ENCODE data around the gene SLC13A3.

SLC13A3 gene

GRCh38 chr20:46683011-46683667, 31.9 kb upstream of the SLC13A3 start:
- H3K9me3 ChIP-seq (ENCODE audit: low read length): no peaks in the 10 kb centered on the region
- no peaks in the 10 kb centered on the region for H3K27me3 ChIP-seq (ENCODE audit: insufficient read depth, low read length)
- H4K20me1 ChIP-seq (ENCODE audit: insufficient read depth, low read length): no peaks in the 10 kb centered on the region
- no peak overlapping the region for H3K9ac ChIP-seq (ENCODE audit: low read length)
- H3K4me2 ChIP-seq (ENCODE audit: low read length): no peak overlapping the region
- H3K4me1 ChIP-seq (ENCODE audit: insufficient read depth, low read length, severe bottlenecking): peaks cover 29% of the 10 kb centered on the region
- H3K4me3 ChIP-seq (ENCODE audit: low read depth, low read length, poor library complexity, severe bottlenecking): no peak overlapping the region
- H3K27ac ChIP-seq (ENCODE audit: low read depth, low read length, poor library complexity, severe bottlenecking): no peak overlapping the region
- H3K9me2 ChIP-seq (ENCODE audit: low read depth, low read length): no peaks in the 10 kb centered on the region
- peaks cover 28% of the 10 kb centered on the region for H3K79me2 ChIP-seq (ENCODE audit: insufficient read depth, low read length)
- no peaks in the 10 kb centered on the region for H3F3A ChIP-seq (ENCODE audit: insufficient read depth, low read length)
- H3K36me3 ChIP-seq (ENCODE audit: insufficient read depth, low read length): peaks cover 37% of the 10 kb centered on the region
- H2AFZ ChIP-seq (ENCODE audit: low read length): no peak overlapping the region
- TF ChIP-seq EZH2 (IDR thresholded peaks at IDR 0.05; ENCODE audit: borderline replicate concordance, low read length) (no peak), CTCF (IDR thresholded peaks at IDR 0.05; ENCODE audit: low read length) (no peak)

- H3K36me3 ChIP-seq (ENCODE audit: insufficient read depth, low read length): peaks cover 34% of the 10 kb centered on the region
- H3K79me2 ChIP-seq (ENCODE audit: insufficient read depth, low read length): peaks cover 19% of the 10 kb centered on the region
- TF ChIP-seq EZH2 (IDR thresholded peaks at IDR 0.05; ENCODE audit: borderline replicate concordance, low read length): no peak
- TF ChIP-seq CTCF (IDR thresholded peaks at IDR 0.05; ENCODE audit: low read length): no peak
- H2AFZ ChIP-seq (ENCODE audit: low read length): no peak overlapping the region
- H3K4me2 ChIP-seq (ENCODE audit: low read length): no peak overlapping the region
- H3K9ac ChIP-seq (ENCODE audit: low read length): no peak overlapping the region
- H3K27me3 ChIP-seq (ENCODE audit: insufficient read depth, low read length): no peaks in the 10 kb centered on the region
- no peaks in the 10 kb centered on the region for H3F3A ChIP-seq (ENCODE audit: insufficient read depth, low read length)
- H3K4me3 ChIP-seq (ENCODE audit: low read depth, low read length, poor library complexity, severe bottlenecking): no peak overlapping the region
- peak overlapping the region; percentile 26 for H3K27ac ChIP-seq (ENCODE audit: low read depth, low read length, poor library complexity, severe bottlenecking)
- peaks cover 20% of the 10 kb centered on the region for H3K4me1 ChIP-seq (ENCODE audit: insufficient read depth, low read length, severe bottlenecking)
- no peaks in the 10 kb centered on the region for H4K20me1 ChIP-seq (ENCODE audit: insufficient read depth, low read length)
- no peaks in the 10 kb centered on the region for H3K9me3 ChIP-seq (ENCODE audit: low read length)
- no peaks in the 10 kb centered on the region for H3K9me2 ChIP-seq (ENCODE audit: low read depth, low read length)
Measured at GRCh38 chr20:46682063-46682821, 31.0 kb upstream of the SLC13A3 start.

GRCh38 chr20:46681032-46681854, 30.0 kb upstream of the SLC13A3 start:
- Histone ChIP-seq H3K79me2 (ENCODE audit: insufficient read depth, low read length) (0 out of 2 replicates have a peak, but pooled peaks cover 10% of the 10 kb centered on the region), H3K9me3 (ENCODE audit: low read length) (no peaks in the 10 kb centered on the region), H2AFZ (ENCODE audit: low read length) (no peak overlapping the region), H3K27ac (ENCODE audit: low read depth, low read length, poor library complexity, severe bottlenecking) (no peak overlapping the region), H3K9me2 (ENCODE audit: low read depth, low read length) (no peaks in the 10 kb centered on the region), H3K9ac (ENCODE audit: low read length) (no peak overlapping the region), H3K4me3 (ENCODE audit: low read depth, low read length, poor library complexity, severe bottlenecking) (no peak overlapping the region), H3K4me2 (ENCODE audit: low read length) (no peak overlapping the region), H3K36me3 (ENCODE audit: insufficient read depth, low read length) (peaks cover 24% of the 10 kb centered on the region), H3K4me1 (ENCODE audit: insufficient read depth, low read length, severe bottlenecking) (peaks cover 17% of the 10 kb centered on the region), H4K20me1 (ENCODE audit: insufficient read depth, low read length) (no peaks in the 10 kb centered on the region), H3F3A (ENCODE audit: insufficient read depth, low read length) (no peaks in the 10 kb centered on the region), H3K27me3 (ENCODE audit: insufficient read depth, low read length) (no peaks in the 10 kb centered on the region)
- TF ChIP-seq CTCF (IDR thresholded peaks at IDR 0.05; ENCODE audit: low read length) (peak; percentile 82), EZH2 (IDR thresholded peaks at IDR 0.05; ENCODE audit: borderline replicate concordance, low read length) (no peak)

All from OCI-LY1 (cell line).